ENCODE measurements around the gene ABTB1. TPM values are rescaled to one million over a fixed set of nuclear protein-coding genes. Genes with fewer than 3 reads are reported as not detected.

Gene ABTB1
- total RNA-seq, 1 donor from 2014 or later = 12.2 TPM

DNA sequence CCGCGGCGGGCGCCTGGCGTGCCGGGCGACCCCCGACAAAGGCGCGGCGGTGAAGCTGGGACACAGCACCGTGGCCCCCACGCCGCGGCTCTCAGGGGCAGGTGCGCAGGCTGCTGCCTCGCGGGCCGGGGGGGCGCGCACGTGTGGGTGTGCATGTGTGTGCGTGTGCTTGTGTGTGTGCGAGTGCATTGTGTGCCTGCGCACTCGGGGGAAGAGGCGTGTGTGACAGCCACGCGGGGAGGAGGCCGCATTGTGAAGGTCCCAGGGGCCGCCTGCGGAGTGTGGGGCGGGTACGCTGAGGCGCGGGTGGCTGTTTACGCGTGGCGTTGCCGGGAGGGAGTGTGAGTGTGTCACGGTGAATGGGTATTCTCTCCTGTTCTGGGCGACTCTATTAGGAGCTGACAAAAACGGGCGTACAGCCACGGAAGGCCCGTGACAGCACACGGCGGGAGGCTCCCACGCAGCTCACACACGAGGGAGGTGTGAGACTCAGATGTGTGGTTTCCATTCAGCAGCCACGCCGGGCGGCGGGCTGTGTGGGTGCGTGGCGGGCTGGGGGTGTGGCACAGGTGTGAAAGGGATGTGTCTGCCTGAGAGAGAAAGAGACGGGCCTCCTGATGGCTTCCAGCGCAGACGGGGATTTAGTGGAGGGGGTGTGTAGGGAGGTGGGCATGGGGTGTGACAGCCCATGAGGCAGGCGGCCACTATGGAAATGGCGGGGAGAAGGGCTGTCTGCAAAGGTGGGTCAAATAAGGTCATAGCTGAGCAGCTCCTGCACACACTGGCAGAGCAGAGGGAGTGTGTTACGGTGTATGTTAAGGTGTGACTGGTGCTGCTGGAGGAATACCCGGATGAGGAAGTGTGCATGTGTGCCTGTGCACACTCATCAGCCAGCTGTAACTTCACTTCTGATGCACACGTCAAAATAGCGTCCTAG, 43.0 kb upstream of the ABTB1 start:
- Mint-ChIP-seq H3K4me3 (ENCODE audit: low read depth) (peak overlapping the region; percentile 74), H3K4me1 (ENCODE audit: low read depth) (peaks cover 7% of the 10 kb centered on the region), H3K27ac (peak overlapping the region; percentile 86), H3K9me3 (ENCODE audit: low read depth) (no peaks in the 10 kb centered on the region), H3K36me3 (ENCODE audit: insufficient read depth) (no peaks in the 10 kb centered on the region), H3K27me3 (peaks cover 51% of the 10 kb centered on the region)
- DNase-seq (ENCODE audit: low spot score, unreplicated experiment) = no peak
- TF ChIP-seq CTCF (IDR thresholded peaks at IDR 0.05; ENCODE audit: unreplicated experiment) = no peak

DNA sequence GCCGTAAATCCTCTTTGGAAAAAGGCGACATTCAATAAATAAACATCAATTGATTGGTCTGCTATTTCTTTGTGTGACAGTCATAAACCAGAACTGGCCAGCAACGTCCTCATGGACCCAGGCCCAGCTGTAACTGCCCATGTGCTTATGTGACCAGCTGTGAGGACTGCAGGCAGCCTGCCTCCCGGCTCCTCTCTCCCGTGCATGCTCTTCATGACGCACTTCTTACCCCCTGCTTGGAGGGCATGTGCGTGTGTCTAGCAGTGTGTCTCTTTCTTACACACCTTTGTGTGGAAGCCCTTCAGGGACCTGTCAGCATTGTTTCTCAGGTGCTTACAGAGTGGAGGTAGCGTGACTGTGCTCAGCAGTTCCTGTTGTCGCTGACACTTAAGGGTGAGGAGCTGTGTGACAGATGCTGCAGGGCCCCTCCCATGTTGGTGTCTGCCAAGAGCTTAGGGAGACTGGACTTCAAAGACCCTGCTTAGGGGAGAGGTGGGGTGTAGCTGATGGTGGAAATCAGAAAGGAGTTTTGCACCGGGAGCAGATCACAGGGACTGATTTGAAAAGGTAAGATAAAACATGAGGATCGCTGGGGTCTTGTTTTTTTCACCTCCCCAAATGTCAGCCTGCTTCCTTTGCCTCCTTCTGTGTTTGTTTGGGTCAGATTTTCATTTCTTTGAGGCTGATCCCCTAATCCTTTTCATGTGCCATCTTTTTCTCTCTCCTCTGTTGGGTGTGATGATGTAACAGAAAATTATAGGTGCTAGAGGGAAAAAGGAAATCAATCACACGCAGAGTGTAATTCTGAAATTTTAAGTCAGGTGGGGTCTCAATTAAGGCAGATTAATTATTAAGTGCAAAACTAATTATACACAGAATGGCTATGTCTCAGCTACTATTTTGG, 41.7 kb upstream of the ABTB1 start:
- no peak for TF ChIP-seq CTCF (IDR thresholded peaks at IDR 0.05; ENCODE audit: unreplicated experiment)
- no peak for DNase-seq (ENCODE audit: low spot score, unreplicated experiment)
- Mint-ChIP-seq H3K4me1 (ENCODE audit: low read depth) (peaks cover 7% of the 10 kb centered on the region), H3K27ac (no peak overlapping the region), H3K4me3 (ENCODE audit: low read depth) (no peak overlapping the region), H3K9me3 (ENCODE audit: low read depth) (no peaks in the 10 kb centered on the region), H3K27me3 (peaks cover 45% of the 10 kb centered on the region), H3K36me3 (ENCODE audit: insufficient read depth) (no peaks in the 10 kb centered on the region)

DNA sequence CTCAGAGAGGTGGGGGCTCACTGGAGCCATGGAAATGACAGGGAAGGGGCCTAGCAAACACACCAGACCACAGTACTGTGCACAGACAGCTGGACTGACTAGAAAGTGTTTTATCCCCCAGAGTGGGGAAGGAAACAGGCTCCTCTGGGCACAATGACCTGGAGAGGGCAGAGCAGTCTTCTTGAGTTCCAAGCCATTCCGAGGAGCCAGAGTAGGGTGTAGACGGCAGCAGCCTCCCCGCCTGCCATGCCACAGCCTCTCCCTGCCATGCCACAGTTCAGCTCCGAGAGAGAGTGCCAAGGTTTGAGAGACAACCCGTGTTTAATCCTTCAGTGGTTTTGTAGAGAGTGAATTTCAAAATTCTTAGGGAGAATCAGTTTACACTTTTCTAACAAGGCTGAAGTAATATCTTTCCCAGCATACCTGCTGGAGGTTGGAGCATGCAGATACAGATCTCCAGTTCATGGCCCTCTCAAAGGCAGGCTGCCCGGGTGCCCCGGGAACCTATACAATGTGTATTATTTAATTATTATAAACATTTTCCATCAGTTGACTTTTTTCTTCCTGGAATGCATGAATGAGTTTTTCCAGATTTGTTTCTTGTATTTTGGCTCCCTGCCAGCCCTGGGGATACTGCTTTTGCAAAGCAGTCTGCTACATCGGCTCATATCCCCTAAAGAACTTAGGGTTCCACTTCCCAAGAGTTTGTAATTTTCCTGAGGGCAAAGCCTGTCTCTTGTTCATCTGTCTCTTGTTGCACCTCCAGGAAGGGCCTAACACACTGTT, 40.5 kb upstream of the ABTB1 start:
- H3K4me1 Mint-ChIP-seq (ENCODE audit: low read depth) = peaks cover 7% of the 10 kb centered on the region
- DNase-seq (ENCODE audit: low spot score, unreplicated experiment) = no peak
- H3K27me3 Mint-ChIP-seq = peaks cover 33% of the 10 kb centered on the region
- H3K27ac Mint-ChIP-seq = no peak overlapping the region
- no peak for TF ChIP-seq CTCF (IDR thresholded peaks at IDR 0.05; ENCODE audit: unreplicated experiment)
- no peaks in the 10 kb centered on the region for H3K36me3 Mint-ChIP-seq (ENCODE audit: insufficient read depth)
- H3K9me3 Mint-ChIP-seq (ENCODE audit: low read depth) = no peaks in the 10 kb centered on the region
- H3K4me3 Mint-ChIP-seq (ENCODE audit: low read depth) = no peak overlapping the region

DNA sequence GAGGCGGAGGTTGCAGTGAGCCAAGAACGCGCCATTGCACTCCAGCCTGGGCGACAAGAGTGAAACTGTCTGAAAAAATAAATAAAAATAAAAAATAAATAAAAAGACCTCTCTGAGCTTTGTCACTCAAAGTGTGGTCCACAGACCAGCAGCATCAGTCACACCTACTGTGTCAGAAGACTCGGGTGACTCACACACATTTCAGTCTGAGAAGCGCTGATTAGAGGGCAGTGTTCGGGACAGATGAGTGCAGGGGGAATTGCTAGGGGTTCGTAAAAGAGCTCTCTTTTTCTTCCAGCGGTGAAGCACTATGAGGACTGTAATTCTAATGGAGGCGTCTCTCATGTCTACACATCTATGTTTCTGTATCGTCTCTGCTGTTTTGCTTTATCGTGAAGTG, 38.1 kb upstream of the ABTB1 start:
- Mint-ChIP-seq H3K36me3 (ENCODE audit: insufficient read depth) (no peaks in the 10 kb centered on the region), H3K4me1 (ENCODE audit: low read depth) (peaks cover 6% of the 10 kb centered on the region), H3K27ac (no peak overlapping the region), H3K9me3 (ENCODE audit: low read depth) (no peaks in the 10 kb centered on the region), H3K4me3 (ENCODE audit: low read depth) (no peak overlapping the region), H3K27me3 (peaks cover 16% of the 10 kb centered on the region)
- TF ChIP-seq CTCF (IDR thresholded peaks at IDR 0.05; ENCODE audit: unreplicated experiment) = no peak
- no peak for DNase-seq (ENCODE audit: low spot score, unreplicated experiment)
